HG02885 (cell line): ENCODE measurements around the gene CDKN1C.

Source experiments
- ATAC-seq: cut with Tn5 transposase; IDR thresholded peaks from one replicate; pipeline ENCODE4 v1.9.1; 2021; ENCODE audit warnings: mild to moderate bottlenecking; ENCODE audit not compliant: unreplicated experiment, poor library complexity

CDKN1C gene

GRCh38 chr11:2853401-2853800 is 32.2 kb downstream of the CDKN1C start:
- ATAC-seq = no peak

GRCh38 chr11:2849994-2850770 is 35.4 kb downstream of the CDKN1C start:
- no peak for ATAC-seq

- no peak for ATAC-seq
Measured at GRCh38 chr11:2848497-2848896, 37.1 kb downstream of the CDKN1C start.

GRCh38 chr11:2847561-2847960 is 38.0 kb downstream of the CDKN1C start:
- ATAC-seq = no peak

- no peak for ATAC-seq
Measured at GRCh38 chr11:2846470-2846869, 39.1 kb downstream of the CDKN1C start.

- no peak for ATAC-seq
Measured at GRCh38 chr11:2846056-2846455, 39.5 kb downstream of the CDKN1C start.

GRCh38 chr11:2844996-2845395 is 40.6 kb downstream of the CDKN1C start:
- no peak for ATAC-seq

GRCh38 chr11:2844116-2844842 is 41.3 kb downstream of the CDKN1C start:
- ATAC-seq = no peak

GRCh38 chr11:2843551-2843950 is 42.0 kb downstream of the CDKN1C start:
- no peak for ATAC-seq

GRCh38 chr11:2842876-2843275 is 42.7 kb downstream of the CDKN1C start:
- no peak for ATAC-seq

- no peak for ATAC-seq
Measured at GRCh38 chr11:2841411-2842190, 44.0 kb downstream of the CDKN1C start.

- no peak for ATAC-seq
Measured at GRCh38 chr11:2839395-2839943, 46.1 kb downstream of the CDKN1C start.

- ATAC-seq = no peak
Measured at GRCh38 chr11:2838676-2839294, 46.8 kb downstream of the CDKN1C start.

GRCh38 chr11:2838091-2838490 is 47.5 kb downstream of the CDKN1C start:
- no peak for ATAC-seq

GRCh38 chr11:2837651-2838050 is 47.9 kb downstream of the CDKN1C start:
- no peak for ATAC-seq

- no peak for ATAC-seq
Measured at GRCh38 chr11:2837096-2837601, 48.4 kb downstream of the CDKN1C start.

- no peak for ATAC-seq
Measured at GRCh38 chr11:2836315-2837095, 49.1 kb downstream of the CDKN1C start.

GRCh38 chr11:2835751-2836150 is 49.8 kb downstream of the CDKN1C start:
- no peak for ATAC-seq

GRCh38 chr11:2835296-2835695 is 50.3 kb downstream of the CDKN1C start:
- no peak for ATAC-seq
